NCI-H2029 treated with DMSO at 0.1 percent for 48 hours (cell line): ENCODE data around the gene PCDH19.
"Not testable (repeated sequence)": the region's sequence is repeated elsewhere in the genome, so short reads cannot be mapped to it uniquely, and the experiment has no call there.

ENCODE experiments used
- DNase-seq: peaks from one replicate; lab custom pipeline; 2025; lab: John Stamatoyannopoulos, UW

The PCDH19 gene

GRCh38 chrX:100409610-100410590, at the start of gene PCDH19:
Gene PCDH19, minus strand, starts transcription at chrX:100410273. Its CDS starts 1,676 bp downstream, at chrX:100408597.
- DNase-seq, result no peak

GRCh38 chrX:100449696-100450608, 39.9 kb upstream of the PCDH19 start:
- DNase-seq, result no peak

GRCh38 chrX:100447655-100448397, 37.8 kb upstream of the PCDH19 start:
- DNase-seq, result no peak

- DNase-seq, result no peak
These were observed 35.5 kb upstream of the PCDH19 start for GRCh38 chrX:100445593-100445992.

GRCh38 chrX:100441321-100441720, 31.2 kb upstream of the PCDH19 start:
- not testable (repeated sequence) for DNase-seq

GRCh38 chrX:100440006-100440405, 29.9 kb upstream of the PCDH19 start:
- no peak for DNase-seq

- no peak for DNase-seq
These were observed 25.7 kb upstream of the PCDH19 start for GRCh38 chrX:100435726-100436125.

GRCh38 chrX:100424012-100424411, 13.9 kb upstream of the PCDH19 start:
- DNase-seq, result no peak

- no peak for DNase-seq
These were observed 8.5 kb upstream of the PCDH19 start for GRCh38 chrX:100418556-100418955.

GRCh38 chrX:100417681-100418080, 7.6 kb upstream of the PCDH19 start:
- DNase-seq, result no peak

- DNase-seq, result peak; percentile 27
These were observed 3.2 kb upstream of the PCDH19 start for GRCh38 chrX:100413229-100413628.

- DNase-seq, result no peak
These were observed 2.0 kb upstream of the PCDH19 start for GRCh38 chrX:100411802-100412715.

GRCh38 chrX:100410901-100411801, 1.1 kb upstream of the PCDH19 start:
- DNase-seq, result no peak

GRCh38 chrX:100408713-100409609, 1.1 kb downstream of the PCDH19 start:
- no peak for DNase-seq

- DNase-seq, result no peak
These were observed 2.0 kb downstream of the PCDH19 start for GRCh38 chrX:100407784-100408712.

GRCh38 chrX:100407147-100407783, 2.8 kb downstream of the PCDH19 start:
- DNase-seq, result no peak

- no peak for DNase-seq
These were observed 4.6 kb downstream of the PCDH19 start for GRCh38 chrX:100405424-100405823.
